Hematopoietic multipotent progenitor cell treated with erythropoietin and hydrocortisone succinate and interleukin-3 and kit ligand, for 15 days (in vitro differentiated cells): ENCODE results near the gene FGD2.
"Not testable (repeated sequence)": the region's sequence is repeated elsewhere in the genome, so short reads cannot be mapped to it uniquely, and the experiment has no call there.

Experiments
- DNase-seq: peaks from one replicate; pipeline ENCODE4 v3.0.0-alpha.2; 2015; ENCODE audit warnings: low spot score

The FGD2 gene

DNA sequence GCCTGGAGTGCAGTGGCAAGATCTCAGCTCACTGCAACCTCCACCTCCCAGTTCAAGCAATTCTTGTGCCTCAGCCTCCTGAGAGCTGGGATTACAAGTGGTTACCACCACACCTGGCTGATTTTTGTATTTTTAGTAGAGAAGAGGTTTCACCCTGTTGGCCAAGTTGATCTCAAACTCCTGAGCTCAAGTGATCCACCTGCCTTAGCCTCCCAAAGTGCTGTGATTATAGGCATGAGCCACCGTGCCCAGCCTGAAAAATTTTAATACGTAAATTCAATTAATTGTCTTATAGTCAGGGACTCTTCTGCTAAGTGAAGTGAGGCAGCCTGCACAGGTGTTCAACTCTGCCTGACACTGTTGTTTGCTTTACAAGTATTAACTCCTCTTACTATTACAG, 15.1 kb upstream of the FGD2 start:
- not testable (repeated sequence) for DNase-seq

DNA sequence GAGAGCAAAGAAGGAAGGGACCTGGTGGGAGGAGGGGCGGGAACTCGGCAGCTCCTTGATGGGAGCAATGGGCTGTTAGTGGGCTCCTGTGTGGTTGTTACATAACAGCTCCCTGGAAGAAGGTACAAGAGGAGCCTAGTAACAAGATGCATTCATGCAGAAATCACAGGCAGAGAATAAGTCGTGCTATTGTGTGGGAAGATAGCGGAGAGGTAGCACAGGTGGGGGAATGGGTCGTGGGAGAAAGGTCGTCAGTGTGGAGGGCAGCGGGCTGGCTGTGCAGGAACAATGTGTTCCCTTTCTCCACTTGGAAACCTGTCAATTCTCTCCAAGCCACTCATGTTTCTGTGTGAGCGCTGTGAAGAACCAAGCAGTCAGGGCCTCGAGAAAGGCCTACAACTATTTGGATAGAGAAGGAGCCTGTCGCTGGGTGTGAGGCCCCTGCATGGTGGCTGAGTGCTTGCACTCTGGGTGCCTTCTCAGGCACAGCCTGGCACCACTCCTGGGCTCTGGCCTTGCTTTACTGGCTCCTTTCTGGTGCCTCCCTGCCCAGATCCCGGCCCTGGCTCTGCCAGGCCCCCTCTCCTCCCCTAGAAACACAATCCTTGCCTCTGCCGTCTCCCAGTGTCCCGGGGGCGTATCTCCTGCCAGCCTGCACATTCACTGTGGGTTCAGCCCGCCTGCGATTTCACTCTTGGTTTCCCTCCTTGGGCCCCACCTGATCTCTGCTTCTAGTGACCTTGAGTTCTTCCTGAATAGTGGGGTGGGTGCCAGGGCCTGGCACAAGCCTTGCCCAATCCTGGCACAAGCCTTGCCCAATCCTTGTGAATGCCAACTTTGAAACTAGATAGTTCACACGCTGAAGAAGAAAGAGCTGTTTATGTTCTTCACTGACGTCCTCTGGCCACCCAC, 7.4 kb upstream of the FGD2 start:
- DNase-seq: no peak

DNA sequence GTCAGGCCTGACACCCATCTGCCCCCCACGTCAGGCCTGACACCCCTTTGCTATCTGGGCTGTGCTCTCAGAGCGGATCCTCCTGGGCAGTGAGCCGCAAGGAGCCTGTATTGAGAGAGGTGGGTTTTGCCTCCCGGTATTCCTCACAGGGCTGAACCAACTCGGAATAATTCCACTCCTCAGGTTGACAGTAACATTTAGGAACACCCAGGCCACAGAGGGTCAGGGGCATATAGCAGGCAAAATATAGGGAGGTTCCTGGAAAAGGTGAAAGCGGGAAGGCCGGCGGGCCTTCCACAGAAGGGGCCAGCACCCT, 6.8 kb upstream of the FGD2 start:
- DNase-seq: no peak

DNA sequence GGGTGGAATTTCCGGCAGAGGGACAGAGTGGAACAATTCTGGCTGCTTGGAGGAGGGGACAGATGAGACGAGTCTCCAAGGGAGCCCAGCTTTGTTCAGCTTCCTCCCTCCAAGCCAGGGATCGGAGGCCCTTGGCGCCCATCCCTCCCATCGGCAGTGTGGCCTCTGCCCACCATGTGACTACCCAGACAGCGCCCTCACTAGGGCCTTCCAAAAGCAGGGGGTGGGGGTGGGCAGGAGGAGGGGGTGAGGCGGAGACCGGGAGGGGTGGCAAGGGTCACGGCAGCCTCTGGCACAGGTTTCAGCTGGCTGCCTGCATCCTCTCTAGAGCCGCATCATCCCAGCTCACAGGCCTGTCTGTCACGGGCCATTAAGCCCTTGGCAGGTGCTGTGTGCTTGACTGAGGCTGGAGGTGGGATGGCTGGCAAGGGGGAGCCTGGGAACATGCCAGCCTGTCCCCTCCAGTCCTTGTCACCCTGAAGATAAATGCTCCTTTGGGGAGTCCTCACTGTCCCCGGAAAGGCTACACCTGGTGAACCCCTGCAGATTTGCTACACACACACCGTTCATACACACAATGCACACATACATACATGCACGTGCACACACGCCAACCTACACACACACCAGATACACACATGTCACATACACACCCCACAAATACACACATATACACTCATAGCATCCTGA, 6.2 kb upstream of the FGD2 start:
- DNase-seq: no peak

DNA sequence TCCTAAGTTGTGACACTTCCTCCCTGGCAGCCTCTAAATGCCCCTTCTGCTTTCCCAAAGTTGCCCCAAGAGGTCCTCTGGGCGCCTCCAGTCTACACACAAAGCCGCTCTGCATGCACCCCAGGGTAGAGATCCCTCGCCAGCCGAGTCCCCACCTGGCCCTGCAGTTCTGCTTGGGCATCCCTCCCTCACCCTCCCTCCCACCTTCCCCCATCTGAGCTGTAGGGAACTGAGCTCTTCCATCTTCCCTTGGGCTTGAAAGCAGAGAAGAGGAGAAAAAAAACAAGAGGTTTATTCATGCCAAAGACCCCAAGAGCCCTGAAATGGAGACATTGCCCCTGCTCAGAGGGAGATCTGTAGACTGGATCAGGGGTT, 5.7 kb upstream of the FGD2 start:
- no peak for DNase-seq

DNA sequence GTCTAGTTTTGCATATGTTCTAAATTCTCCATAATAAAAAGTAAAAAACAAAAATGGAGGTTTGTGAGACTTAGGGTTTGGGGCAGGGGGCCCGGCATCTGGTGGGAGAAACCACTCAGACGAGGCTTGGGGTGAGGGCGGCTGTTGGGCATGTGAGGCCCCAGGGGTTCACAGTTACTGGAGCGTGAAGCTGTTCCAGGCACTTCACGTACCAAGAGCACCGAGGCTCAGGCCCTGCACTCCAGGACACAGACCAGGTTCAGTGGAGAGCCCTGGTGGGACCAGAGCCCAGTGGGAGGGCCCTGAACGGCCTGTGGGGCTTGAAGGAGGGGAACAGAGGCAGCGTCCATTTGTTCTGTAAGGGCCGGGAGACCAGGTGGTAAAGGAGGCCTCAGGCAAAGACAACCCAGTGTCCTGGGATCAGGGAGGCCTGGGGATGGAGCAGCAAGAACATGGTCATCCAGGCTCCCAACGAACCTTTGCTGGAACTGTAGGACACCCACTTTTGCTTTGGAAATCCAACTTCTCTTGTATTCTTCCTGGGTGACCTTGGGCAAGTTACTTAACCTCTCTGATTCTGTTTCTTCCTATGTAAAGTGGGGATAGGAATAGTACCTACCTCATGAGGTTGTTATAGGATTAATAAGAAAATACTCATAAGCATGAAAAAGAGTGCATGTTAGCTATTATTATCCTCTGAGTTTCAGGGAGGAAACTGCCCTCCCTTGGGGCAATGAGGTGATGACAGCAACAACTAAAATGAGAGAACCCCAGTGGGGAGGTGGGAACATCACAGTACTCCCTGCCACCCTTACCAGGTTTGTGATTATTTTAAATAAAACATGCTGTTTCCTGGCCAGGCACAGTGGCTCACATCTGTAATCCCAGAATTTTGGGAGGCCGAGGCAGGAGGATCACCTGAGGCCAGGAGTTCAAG, 1.1 kb upstream of the FGD2 start:
- DNase-seq: no peak

DNA sequence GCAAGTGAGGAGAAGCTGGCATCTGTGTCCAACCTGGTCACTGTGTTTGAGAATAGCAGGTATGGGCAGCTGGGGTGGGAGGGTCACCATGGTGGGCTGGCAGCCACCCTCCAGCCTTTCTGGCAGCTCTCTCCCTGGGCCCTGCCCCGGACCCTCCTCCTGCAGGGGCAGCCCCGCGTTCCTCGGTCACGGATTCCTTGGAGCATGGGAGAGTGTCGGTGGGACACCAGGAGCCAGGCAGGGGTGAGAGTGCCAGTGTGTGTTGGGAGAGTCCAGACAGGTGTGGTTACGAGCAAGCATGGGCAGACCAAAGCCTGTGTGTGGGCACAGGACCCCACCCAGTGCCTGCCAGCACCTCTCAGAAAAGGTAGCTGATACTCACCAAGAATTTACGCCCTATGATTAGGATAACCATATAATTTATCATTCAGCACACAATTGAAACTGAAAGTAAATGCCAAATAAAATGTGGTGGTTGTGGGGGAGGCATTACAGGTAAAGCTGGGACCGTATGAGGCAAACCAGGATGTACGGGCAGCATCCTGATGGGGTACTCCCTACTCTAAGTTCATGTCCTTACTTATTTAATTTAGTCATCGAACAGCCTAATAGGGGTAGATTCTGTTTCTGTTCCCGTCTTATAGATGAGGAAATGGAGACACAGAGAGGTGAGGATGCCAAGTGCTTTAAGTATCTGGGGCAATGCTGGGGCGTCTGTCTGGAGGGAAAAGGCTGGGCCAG, 542 bp downstream of the FGD2 start:
- no peak for DNase-seq

DNA sequence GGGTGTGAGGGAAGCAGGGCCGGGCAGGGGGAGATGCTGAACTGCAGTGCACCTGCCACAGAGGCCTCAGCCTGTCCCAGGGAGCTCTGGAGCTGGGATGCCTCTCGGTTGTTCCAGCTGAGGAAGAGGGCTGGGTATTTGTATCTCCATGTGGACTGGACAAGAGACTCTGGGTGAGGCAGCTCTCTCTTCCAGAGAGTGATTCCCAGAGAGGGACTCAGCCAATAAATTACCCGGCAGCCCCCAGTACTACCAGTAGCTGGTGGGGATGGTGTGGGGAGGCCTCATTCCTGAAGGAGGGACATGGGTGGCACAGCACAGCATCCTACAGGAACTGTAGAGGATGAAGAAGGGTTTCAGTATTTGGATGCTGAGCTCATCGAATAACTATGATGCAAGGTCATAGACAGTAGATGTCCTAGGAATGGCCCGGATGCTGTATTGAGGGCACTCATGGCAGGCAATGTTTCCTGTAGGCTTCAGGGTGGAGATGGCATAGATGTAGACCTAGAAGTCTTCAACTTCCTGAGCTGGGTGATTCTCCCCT, 1.4 kb downstream of the FGD2 start:
- no peak for DNase-seq

DNA sequence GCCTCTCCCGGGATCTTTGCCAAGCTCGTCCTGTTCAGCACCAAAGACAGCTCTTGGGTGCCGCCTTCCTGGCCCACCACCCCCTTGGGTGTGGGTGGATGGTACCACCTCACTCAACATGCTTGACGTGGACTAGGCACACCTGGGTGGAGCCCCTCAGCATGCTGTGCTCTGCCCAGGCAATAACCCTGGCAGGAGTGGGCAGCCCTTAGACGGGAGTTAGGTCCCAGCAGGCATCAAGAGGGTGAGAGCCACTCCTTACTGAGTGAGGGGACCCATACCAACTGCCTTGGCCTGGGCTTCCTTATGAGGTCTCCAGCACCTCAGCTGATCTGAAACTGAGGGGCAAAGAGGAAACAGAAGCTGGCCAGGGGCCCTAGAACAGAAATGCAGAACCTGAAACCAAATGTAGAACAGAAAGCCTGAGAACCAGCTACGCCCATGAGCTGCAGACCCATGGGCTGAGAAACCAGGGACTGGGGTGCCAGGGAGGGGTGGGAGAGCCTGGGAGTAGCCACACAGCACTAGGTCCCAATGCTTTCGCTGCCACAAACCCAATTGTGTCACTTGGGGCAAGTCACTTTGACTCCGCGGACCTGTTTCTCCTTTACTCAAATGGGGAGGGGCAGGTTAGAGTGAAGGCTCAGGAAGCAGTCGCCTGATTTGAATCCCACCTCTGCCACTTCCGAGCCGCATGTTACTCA, 2.0 kb downstream of the FGD2 start:
- DNase-seq: no peak

DNA sequence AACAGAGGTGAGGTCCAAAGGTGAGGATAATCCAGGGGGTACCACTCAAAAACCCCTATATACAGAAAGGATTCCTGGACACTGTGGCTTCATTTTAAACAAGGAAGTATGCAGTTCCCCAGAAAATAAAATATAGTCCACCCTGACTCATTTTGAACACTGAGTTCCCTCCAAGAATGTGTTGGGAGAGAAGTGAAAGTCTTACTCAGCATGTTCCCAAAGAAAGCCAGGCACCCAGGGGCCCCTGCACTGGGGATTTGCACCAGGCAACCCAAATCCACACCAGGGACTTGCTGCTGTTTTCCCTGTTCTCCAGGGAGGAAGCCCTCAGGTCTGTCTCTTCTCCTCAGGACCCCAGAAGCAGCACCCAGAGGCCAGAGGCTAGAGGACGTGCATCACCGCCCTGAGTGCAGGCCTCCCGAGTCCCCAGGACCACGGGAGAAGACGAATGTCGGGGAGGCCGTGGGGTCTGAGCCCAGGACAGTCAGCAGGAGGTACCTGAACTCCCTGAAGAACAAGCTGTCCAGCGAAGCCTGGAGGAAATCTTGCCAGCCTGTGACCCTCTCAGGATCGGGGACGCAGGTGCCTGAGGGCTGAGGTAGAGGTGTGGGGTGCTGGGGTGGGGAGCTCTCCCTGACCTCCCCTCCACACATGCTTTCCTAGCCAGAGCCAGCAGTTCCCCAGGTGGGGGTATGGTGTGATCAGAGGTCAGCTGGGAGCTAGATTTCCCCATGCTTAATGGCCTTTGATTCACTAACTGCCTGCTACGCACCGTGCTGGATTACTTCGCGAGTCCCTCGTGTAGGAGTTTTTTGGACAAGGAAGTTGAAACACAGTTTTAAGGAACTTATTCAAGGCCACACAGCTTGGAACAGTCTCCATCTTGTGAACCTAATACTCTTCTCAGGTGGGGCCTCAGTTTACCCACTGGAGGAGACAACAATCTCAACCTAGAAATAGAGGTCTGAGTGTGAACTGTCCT, 3.3 kb downstream of the FGD2 start:
- no peak for DNase-seq

DNA sequence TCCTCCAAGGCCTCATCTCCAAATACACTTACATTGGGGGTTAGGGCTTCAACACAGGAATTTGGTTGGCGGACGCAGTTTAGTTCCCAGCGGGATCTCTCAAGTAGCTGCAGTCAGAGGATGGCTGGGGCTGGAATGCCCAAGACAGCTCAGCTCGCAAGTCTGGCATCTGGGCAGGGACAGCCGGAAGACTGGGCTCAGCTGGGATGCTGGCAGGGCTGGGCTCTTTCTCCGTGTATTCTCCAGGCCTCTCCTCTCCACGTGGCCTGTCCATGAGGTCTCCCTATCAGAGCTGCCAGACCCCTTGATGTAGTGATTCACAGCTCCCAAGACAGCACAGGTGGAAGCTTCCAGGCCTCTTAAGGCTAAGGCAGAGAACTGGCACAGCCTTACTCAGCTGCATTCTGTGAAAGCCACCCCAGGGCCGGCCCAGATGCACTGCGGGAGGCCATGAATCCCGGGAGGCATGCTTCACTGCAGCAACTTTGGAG, 5.0 kb downstream of the FGD2 start:
- DNase-seq: no peak

DNA sequence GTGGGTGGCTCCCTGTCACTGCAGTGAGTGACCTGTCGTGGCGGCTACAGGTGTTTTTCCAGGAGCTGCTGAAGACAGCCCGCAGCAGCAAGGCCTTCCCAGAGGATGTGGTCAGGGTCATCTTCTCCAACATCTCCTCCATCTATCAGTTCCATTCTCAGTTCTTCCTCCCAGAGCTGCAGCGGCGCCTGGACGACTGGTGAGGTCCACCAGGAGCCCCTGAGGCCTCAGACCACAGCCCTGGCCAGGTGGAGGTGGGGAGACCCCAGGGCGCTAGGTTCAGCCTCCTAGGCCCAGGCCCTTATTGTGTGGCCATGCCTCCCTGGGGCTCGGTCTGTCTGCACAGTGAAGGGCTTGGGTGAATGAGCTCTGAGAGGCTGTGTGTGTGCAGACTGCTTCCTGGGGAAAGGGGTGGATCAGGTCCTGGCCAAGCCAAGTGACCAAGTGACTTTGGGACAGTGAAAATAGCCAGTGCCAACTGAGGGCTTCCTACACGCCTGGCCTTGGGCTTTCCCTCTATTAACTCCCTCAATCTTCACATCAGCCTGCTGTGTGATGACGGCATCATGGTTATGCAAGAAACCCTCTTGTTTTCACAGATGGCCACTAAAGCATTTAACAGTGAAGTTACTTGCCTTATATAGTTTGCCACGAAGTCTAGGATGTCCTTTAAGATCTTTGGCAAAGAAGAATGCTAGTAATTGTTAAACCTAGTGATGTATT, 6.4 kb downstream of the FGD2 start:
- DNase-seq: no peak

DNA sequence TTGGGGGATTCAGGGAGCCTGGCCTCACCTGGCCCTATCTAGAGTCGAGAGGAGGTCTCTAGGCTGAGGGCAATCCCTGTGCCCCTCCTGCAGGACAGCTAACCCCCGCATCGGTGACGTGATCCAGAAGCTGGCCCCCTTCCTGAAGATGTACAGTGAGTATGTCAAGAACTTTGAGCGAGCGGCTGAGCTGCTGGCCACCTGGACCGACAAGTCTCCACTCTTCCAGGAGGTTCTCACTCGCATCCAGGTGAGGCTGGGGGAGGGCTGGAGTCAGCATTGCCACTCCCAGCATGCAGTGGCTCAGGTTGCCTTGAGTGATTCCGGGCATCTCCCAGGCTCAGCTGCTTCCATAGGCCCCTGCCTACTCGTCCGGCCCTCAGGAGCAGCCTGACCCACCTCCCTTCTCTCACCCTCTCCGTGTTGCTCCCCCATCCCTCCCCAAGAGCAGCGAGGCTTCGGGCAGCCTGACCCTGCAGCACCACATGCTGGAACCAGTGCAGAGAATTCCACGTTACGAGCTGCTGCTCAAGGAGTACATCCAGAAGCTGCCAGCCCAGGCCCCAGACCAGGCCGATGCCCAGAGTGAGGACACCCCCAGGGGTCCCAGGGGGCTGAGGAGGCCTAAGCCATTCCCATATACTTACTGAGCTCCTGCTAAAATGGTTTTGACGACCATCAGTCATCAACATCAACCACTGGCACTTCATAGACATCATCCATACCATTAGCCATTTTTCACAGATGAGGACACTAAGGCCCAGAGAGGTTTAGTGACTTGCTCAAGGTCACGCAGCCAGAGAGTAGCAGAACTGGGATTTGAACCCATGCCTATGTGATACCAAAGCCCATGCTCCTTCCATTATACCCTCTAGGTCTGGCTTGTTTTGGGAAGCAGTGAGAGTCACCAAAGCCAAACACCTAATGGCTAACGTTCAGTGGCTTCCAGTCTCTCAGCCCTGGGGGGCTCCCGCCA, 8.3 kb downstream of the FGD2 start:
- no peak for DNase-seq

DNA sequence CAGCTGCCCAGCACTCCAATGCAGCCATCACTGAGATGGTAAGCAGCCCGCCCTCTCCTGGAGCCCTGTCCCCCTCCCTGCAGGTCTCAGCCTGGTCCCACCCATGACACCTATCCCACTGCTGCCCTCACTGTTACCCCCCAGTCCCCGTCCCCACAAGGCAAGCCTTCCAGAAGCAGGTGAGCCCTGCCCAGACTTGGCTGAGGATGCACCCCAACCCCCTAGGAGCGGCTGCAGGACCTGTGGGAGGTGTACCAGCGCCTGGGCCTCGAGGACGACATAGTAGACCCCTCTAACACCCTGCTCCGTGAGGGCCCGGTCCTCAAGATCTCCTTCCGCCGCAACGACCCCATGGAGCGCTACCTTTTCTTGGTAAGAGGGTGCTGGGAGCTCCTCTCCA, 9.2 kb downstream of the FGD2 start:
- DNase-seq: no peak

DNA sequence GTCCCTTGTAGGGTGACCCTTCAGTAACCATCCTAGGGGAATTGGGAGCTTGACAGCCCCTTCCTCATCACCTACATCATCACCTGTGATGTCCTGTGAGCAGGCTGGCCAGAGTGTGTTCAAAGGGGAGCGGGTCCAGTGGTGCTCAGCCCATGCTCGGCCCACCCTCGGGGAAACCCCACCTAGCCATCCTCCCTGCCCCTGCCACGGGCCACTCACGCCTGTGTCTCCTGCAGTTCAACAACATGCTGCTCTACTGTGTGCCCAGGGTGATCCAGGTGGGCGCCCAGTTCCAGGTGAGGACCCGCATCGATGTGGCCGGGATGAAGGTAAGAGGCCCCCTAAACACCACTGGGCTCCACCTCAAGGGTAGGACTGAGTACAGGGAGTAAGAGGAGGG, 10.1 kb downstream of the FGD2 start:
- DNase-seq: no peak

DNA sequence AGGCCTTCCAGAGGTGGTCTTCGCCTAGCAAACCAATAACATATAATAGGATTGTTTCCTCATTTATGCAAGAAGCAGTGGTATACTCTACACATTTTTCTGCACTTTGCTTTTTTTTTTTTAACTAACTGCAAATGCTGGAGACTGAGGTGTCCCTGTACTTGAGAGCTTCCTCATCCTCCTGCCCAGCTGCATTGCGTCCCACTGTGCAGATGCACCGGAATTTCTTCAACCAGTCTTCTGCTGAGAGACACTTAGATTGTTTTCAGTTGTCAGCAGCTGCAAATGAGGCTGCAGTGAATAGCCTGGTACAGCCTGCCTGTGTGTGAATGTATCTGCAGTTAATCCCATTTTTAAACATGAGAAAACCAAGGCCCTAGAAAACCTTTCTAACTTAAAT, 11.5 kb downstream of the FGD2 start:
- no peak for DNase-seq

DNA sequence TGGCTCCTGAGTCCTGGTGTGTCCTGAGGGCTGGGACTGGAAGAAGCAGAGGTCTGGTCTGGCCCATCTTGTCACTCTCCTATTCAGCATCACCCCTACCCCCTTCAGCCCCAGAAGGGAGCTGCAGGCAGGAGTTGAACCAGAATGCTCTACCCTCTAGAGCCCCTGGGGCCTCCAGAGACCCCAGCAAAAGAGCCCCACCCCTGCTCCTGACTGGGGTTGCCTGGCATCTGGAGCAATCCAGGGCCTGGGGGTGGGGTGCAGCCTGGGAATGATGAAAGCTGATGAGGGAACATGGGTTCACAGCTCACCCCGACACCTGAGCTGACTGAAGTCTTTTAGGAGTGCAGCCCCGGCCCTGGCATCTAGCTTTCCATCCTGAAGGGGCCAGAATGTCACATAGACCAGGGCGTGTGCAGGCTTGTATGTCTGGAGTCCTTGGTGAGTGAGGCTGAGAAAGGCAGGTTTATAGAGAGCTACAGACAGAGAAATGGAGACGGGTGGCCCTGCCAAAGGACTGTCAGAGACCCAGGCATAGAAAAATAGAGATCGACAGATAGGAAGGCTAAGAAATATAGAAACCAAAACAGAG, 12.2 kb downstream of the FGD2 start:
- DNase-seq: no peak
